NCI-H446 treated with DMSO at 0.1 percent for 48 hours (cell line): ENCODE measurements around the gene GP1BB.

Experiments used
- DNase-seq: peaks from one replicate; lab custom pipeline; 2025; lab: John Stamatoyannopoulos, UW

Gene GP1BB

GRCh38 chr22:19742160-19743066 lies 19.1 kb downstream of the GP1BB start:
- no peak for DNase-seq

GRCh38 chr22:19743081-19743480 lies 19.7 kb downstream of the GP1BB start:
- no peak for DNase-seq

- DNase-seq = no peak
Measured at GRCh38 chr22:19743651-19744050, 20.3 kb downstream of the GP1BB start.

GRCh38 chr22:19744350-19745006 lies 21.1 kb downstream of the GP1BB start:
- no peak for DNase-seq

- DNase-seq = no peak
Measured at GRCh38 chr22:19745155-19746101, 22.1 kb downstream of the GP1BB start.

GRCh38 chr22:19746726-19747125 lies 23.4 kb downstream of the GP1BB start:
- DNase-seq = no peak

GRCh38 chr22:19747551-19747950 lies 24.2 kb downstream of the GP1BB start:
- no peak for DNase-seq

- DNase-seq = no peak
Measured at GRCh38 chr22:19748139-19748538, 24.8 kb downstream of the GP1BB start.

- no peak for DNase-seq
Measured at GRCh38 chr22:19748991-19749664, 25.8 kb downstream of the GP1BB start.

- DNase-seq = no peak
Measured at GRCh38 chr22:19749876-19750275, 26.5 kb downstream of the GP1BB start.

- DNase-seq = no peak
Measured at GRCh38 chr22:19750507-19751490, 27.5 kb downstream of the GP1BB start.

- DNase-seq = no peak
Measured at GRCh38 chr22:19751497-19752245, 28.3 kb downstream of the GP1BB start.

GRCh38 chr22:19753090-19753842 lies 29.9 kb downstream of the GP1BB start:
- no peak for DNase-seq

GRCh38 chr22:19753996-19754700 lies 30.8 kb downstream of the GP1BB start:
- no peak for DNase-seq

- DNase-seq = no peak
Measured at GRCh38 chr22:19754701-19755144, 31.4 kb downstream of the GP1BB start.

GRCh38 chr22:19755145-19755710 lies 31.9 kb downstream of the GP1BB start:
- no peak for DNase-seq

- DNase-seq = no peak
Measured at GRCh38 chr22:19755722-19756287, 32.5 kb downstream of the GP1BB start.
